IMR-90 (cell line): Measurements from ENCODE around the gene WNT4. TPM values are rescaled to one million over a fixed set of nuclear protein-coding genes. Genes with fewer than 3 reads are reported as not detected.

Source experiments
- ATAC-seq: fragments of 200-7000 bp; cut with Tn5 transposase; 2 replicates; pipeline ENCODE4 v1.9.1; 2020; ENCODE audit warnings: low read depth, mild to moderate bottlenecking, moderate library complexity
- BruUV-seq: library from RNA; stranded (reverse); fragments of 400-500 nt; replicated peaks from 2 replicates; lab custom pipeline; 2021; lab: Mats Ljungman, UMichigan
- CTCF ChIA-PET: fragments of 300-600 bp; formaldehyde crosslinking; extraction: SDS; loops from one replicate; lab custom pipeline; 2021; ENCODE audit warnings: antibody characterized with exemption; lab: Yijun Ruan, JAX
- POLR2A ChIA-PET: fragments of 300-600 bp; sonication (Branson Sonifier 250); formaldehyde crosslinking; loops from one replicate; lab custom pipeline; 2022; ENCODE audit warnings: antibody characterized with exemption; ENCODE audit not compliant: unreplicated experiment; lab: Charles Lee
- DNase-seq: peaks from one replicate; pipeline ENCODE4 v3.0.0; 2013
- H2AFZ ChIP-seq: replicated peaks from 2 replicates; pipeline ENCODE3; 2013; ENCODE audit warnings: low read length, mild to moderate bottlenecking; ENCODE audit not compliant: poor library complexity
- H2AK5ac ChIP-seq: 2 replicates; pipeline ENCODE4 v1.6.1; 2013; ENCODE audit warnings: low read depth, low read length, inconsistent platforms
- H2AK9ac ChIP-seq: replicated peaks from 2 replicates; pipeline ENCODE3; 2013; ENCODE audit warnings: mild to moderate bottlenecking, low read depth, low read length, moderate library complexity; ENCODE audit not compliant: poor library complexity
- H2BK120ac ChIP-seq: 2 replicates; pipeline ENCODE4 v1.6.1; 2013; ENCODE audit warnings: low read depth, low read length, inconsistent platforms
- H2BK15ac ChIP-seq: 3 replicates; pipeline ENCODE4 v1.6.1; 2013; ENCODE audit warnings: low read depth, low read length, inconsistent platforms
- H2BK20ac ChIP-seq: 2 replicates; pipeline ENCODE4 v1.6.1; 2013; ENCODE audit warnings: low read depth, mild to moderate bottlenecking, inconsistent platforms, low read length, moderate library complexity
- H2BK5ac ChIP-seq: 2 replicates; pipeline ENCODE4 v1.6.1; 2013; ENCODE audit warnings: mild to moderate bottlenecking, low read depth, low read length, inconsistent platforms; ENCODE audit not compliant: poor library complexity, severe bottlenecking
- H3K14ac ChIP-seq: replicated peaks from 2 replicates; pipeline ENCODE4 v1.6.1; 2013; ENCODE audit warnings: low read depth, low read length, inconsistent platforms
- H3K18ac ChIP-seq: 2 replicates; pipeline ENCODE4 v1.6.1; 2013; ENCODE audit warnings: low read depth, low read length, control low read depth
- H3K23ac ChIP-seq: 2 replicates; pipeline ENCODE4 v1.6.1; 2013; ENCODE audit warnings: low read depth, low read length, inconsistent platforms
- H3K27ac ChIP-seq: 2 replicates; pipeline ENCODE4 v1.5.1; 2013; ENCODE audit warnings: mild to moderate bottlenecking, control low read depth, low read length; ENCODE audit not compliant: insufficient read depth
- H3K27me3 ChIP-seq: 2 replicates; pipeline ENCODE4 v1.6.1; 2013; ENCODE audit warnings: low read length; ENCODE audit not compliant: control insufficient read depth, insufficient read depth
- H3K36me3 ChIP-seq: 2 replicates; pipeline ENCODE4 v1.6.1; 2013; ENCODE audit warnings: low read length, mixed read lengths; ENCODE audit not compliant: control insufficient read depth, insufficient read depth
- H3K4ac ChIP-seq: 2 replicates; pipeline ENCODE4 v1.6.1; 2013; ENCODE audit warnings: low read depth, low read length, inconsistent platforms
- H3K4me1 ChIP-seq: 2 replicates; pipeline ENCODE4 v1.6.1; 2013; ENCODE audit warnings: low read length, mixed read lengths; ENCODE audit not compliant: control insufficient read depth, insufficient read depth
- H3K4me2 ChIP-seq: 2 replicates; pipeline ENCODE4 v1.6.1; 2013; ENCODE audit warnings: low read depth, mild to moderate bottlenecking, control low read depth, low read length, moderate library complexity
- H3K4me3 ChIP-seq: 2 replicates; pipeline ENCODE4 v1.5.1; 2013; ENCODE audit warnings: low read depth, mild to moderate bottlenecking, control low read depth, low read length, moderate library complexity; ENCODE audit not compliant: insufficient read depth
- H3K56ac ChIP-seq: 2 replicates; pipeline ENCODE4 v1.6.1; 2013; ENCODE audit warnings: low read length, inconsistent platforms; ENCODE audit not compliant: insufficient read depth; ENCODE audit errors: extremely low read depth
- H3K79me1 ChIP-seq, 2 experiments: 2 replicates each; pipeline ENCODE4 v1.6.1; 2013; ENCODE audit warnings: low read length in 2 of 2, inconsistent platforms in 1 of 2, low read depth in 1 of 2
- H3K9ac ChIP-seq: 2 replicates; pipeline ENCODE4 v1.6.1; 2013; ENCODE audit warnings: low read depth, low read length, control low read depth
- H3K9me1 ChIP-seq: 2 replicates; pipeline ENCODE4 v1.6.1; 2013; ENCODE audit warnings: low read length, inconsistent platforms; ENCODE audit not compliant: insufficient read depth
- H3K9me3 ChIP-seq: 2 replicates; pipeline ENCODE4 v1.6.1; 2013; ENCODE audit warnings: low read length; ENCODE audit not compliant: control insufficient read depth, insufficient read depth
- H4K20me1 ChIP-seq: 2 replicates; pipeline ENCODE4 v1.6.1; 2013; ENCODE audit warnings: low read length, inconsistent platforms; ENCODE audit not compliant: insufficient read depth
- H4K5ac ChIP-seq: 2 replicates; pipeline ENCODE4 v1.6.1; 2013; ENCODE audit warnings: mild to moderate bottlenecking, low read depth, low read length, control low read depth
- H4K8ac ChIP-seq, 2 experiments: 2 replicates each; pipeline ENCODE4 v1.6.1; 2013; ENCODE audit warnings: low read depth in 2 of 2, low read length in 2 of 2, control low read depth in 1 of 2, inconsistent platforms in 1 of 2
- H4K91ac ChIP-seq: 2 replicates; pipeline ENCODE4 v1.6.1; 2013; ENCODE audit warnings: low read depth, low read length, inconsistent platforms; ENCODE audit not compliant: insufficient read depth
- BHLHE40 ChIP-seq: fragments of 150-350 bp; IDR thresholded peaks from 2 replicates; pipeline ENCODE4 v1.6.1; 2016; ENCODE audit warnings: mild to moderate bottlenecking, low read depth, low read length
- CEBPB ChIP-seq: IDR thresholded peaks from 2 replicates; pipeline ENCODE4 v1.6.1; 2012; ENCODE audit warnings: low read depth, low read length, improper control_type of control experiment
- CHD1 ChIP-seq: IDR thresholded peaks from 2 replicates; pipeline ENCODE4 v1.6.1; 2012; ENCODE audit warnings: low read depth, low read length, improper control_type of control experiment
- CTCF ChIP-seq: conservative IDR thresholded peaks from 2 replicates; pipeline ENCODE4 v1.5.1; 2012; ENCODE audit warnings: mild to moderate bottlenecking, low read depth, low read length, improper control_type of control experiment
- ELK1 ChIP-seq: fragments of 150-350 bp; IDR thresholded peaks from 2 replicates; pipeline ENCODE4 v1.6.1; 2016; ENCODE audit warnings: low read depth, mild to moderate bottlenecking, low read length, moderate library complexity, borderline replicate concordance
- FOS ChIP-seq: fragments of 150-350 bp; IDR thresholded peaks from 2 replicates; pipeline ENCODE4 v1.6.1; 2016; ENCODE audit warnings: low read depth, low read length
- MAFK ChIP-seq: IDR thresholded peaks from 2 replicates; pipeline ENCODE4 v1.6.1; 2012; ENCODE audit warnings: low read depth, low read length, improper control_type of control experiment
- MAZ ChIP-seq: IDR thresholded peaks from 2 replicates; pipeline ENCODE4 v1.6.1; 2012; ENCODE audit warnings: low read depth, mild to moderate bottlenecking, low read length, improper control_type of control experiment, moderate library complexity, borderline replicate concordance
- MXI1 ChIP-seq: IDR thresholded peaks from 2 replicates; pipeline ENCODE4 v1.6.1; 2012; ENCODE audit warnings: low read depth, mild to moderate bottlenecking, low read length, moderate library complexity, borderline replicate concordance
- NFE2L2 ChIP-seq: fragments of 150-350 bp; IDR thresholded peaks from 2 replicates; pipeline ENCODE4 v1.6.1; 2016; ENCODE audit warnings: low read depth, mild to moderate bottlenecking, low read length
- POLR2A ChIP-seq: IDR thresholded peaks from 2 replicates; pipeline ENCODE4 v1.6.1; 2012; ENCODE audit warnings: mild to moderate bottlenecking, low read depth, low read length
- RAD21 ChIP-seq: IDR thresholded peaks from 2 replicates; pipeline ENCODE4 v1.6.1; 2012; ENCODE audit warnings: low read length, improper control_type of control experiment
- RCOR1 ChIP-seq: IDR thresholded peaks from 2 replicates; pipeline ENCODE4 v1.6.1; 2012; ENCODE audit warnings: mild to moderate bottlenecking, low read length, improper control_type of control experiment; ENCODE audit not compliant: insufficient replicate concordance
- RFX5 ChIP-seq: IDR thresholded peaks from 2 replicates; pipeline ENCODE4 v1.8.0; 2012; ENCODE audit warnings: low read depth, mild to moderate bottlenecking, low read length, moderate library complexity
- SMC3 ChIP-seq: fragments of 150-350 bp; IDR thresholded peaks from 2 replicates; pipeline ENCODE4 v1.6.1; 2016; ENCODE audit warnings: low read depth, mild to moderate bottlenecking, antibody characterized with exemption, low read length, moderate library complexity
- USF2 ChIP-seq: fragments of 150-350 bp; IDR thresholded peaks from 2 replicates; pipeline ENCODE4 v1.6.1; 2017; ENCODE audit warnings: mild to moderate bottlenecking, antibody characterized with exemption, low read length, low read depth
- WGBS, 2 experiments: methylation state at CpG; one replicate each; pipeline versions ENCODE4 v1.1.5 to v1.1.7; 2013; ENCODE audit warnings: missing lambda C conversion rate in 2 of 2; ENCODE audit not compliant: insufficient read length in 1 of 2; ENCODE audit errors: extremely low coverage in 2 of 2; 5-methylcytosine and 5-hydroxymethylcytosine counted together
- dilution Hi-C: fragments of 300-500 bp; cut with HindIII; formaldehyde crosslinking; loops from one replicate; pipeline ENCODE4 v1.14.3; 2018; ENCODE audit warnings: low sequenced_read_pairs; ENCODE audit not compliant: unreplicated experiment
- in situ Hi-C: fragments of 300-500 bp; cut with MboI; formaldehyde crosslinking; loops from 3 replicates; pipeline ENCODE4 v1.14.3; 2019; ENCODE audit warnings: low sequenced_read_pairs, inconsistent platforms, mixed read lengths
- intact Hi-C: fragments of 100-400 bp; cut with micrococcal nuclease; formaldehyde crosslinking; loops from 2 replicates; pipeline ENCODE4 v1.10.0; 2022
- polyA plus RNA-seq, 3 experiments: library from polyadenylated mRNA; depleted of rRNA; stranded (reverse); fragments of >200 nt; gene quantifications; 2 replicates each; pipeline ENCODE4 v1.2.3, GENCODE V29; 2012; ENCODE audit warnings: low replicate concordance in 1 of 3
- total RNA-seq: library from RNA; depleted of rRNA; stranded (reverse); fragments of >200 nt; gene quantifications from 2 replicates; pipeline ENCODE4 v1.2.3, GENCODE V29; 2012

WNT4 gene
- total and polyA plus RNA-seq, 2 of the 4 experiments (the other 2 are of a cell fraction), result not detected

DNA sequence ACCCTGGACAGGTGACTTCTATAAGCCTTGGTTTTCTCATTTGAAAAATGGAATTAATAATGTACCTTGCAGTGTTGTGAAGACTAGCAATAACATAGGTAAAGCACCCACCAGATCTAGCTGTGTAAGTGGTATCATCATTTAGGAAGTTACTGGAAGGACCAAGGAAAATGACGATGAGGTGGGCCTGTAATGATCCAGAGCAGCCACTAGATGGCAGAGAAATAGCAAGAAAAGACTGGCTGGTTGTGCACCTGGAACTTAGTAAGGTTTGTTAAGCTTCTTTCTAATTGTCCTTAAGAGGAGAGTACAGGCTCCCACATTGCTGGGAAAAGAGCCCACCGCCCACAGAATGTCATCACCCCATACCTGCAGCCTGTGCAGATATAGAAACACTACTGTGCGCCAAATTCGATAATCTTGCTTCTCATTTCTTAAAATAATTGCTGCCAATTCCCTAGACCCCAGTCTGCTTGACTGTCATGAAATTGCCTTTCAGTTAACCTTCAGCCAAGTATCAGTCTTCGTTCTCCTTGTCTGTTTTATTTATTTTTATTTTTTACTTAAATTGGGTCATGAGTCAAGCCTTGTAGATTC lies 37.2 kb downstream of the WNT4 start:
- no peak overlapping the region for H4K5ac ChIP-seq
- H3K23ac ChIP-seq, result no peak overlapping the region
- H3K56ac ChIP-seq, result no peak overlapping the region
- no peak overlapping the region for H3K18ac ChIP-seq
- WGBS, 2 experiments, result 50% methylated on average over 2 of the region's 5 CpGs; no CpG with 5 or more reads in 1 of the 2 experiments
- no peak overlapping the region for H2BK15ac ChIP-seq
- no peak overlapping the region for H4K8ac ChIP-seq
- no TSS peak for BruUV-seq
- no peak overlapping the region for H2BK120ac ChIP-seq
- no peak overlapping the region for H3K27ac ChIP-seq
- dilution Hi-C loops (no loop called here), in situ Hi-C loops (loop anchor here (5.0 kb wide), 1 partner anchor 312 kb away; no protein-coding TSS in a partner anchor), intact Hi-C loops (loop anchor here (1.0 to 10.0 kb wide), 3 partner anchors 172 to 539 kb away; partner anchors contain the start of gene C1QC)
- TF ChIP-seq CTCF (peak; percentile 76), RCOR1 (no peak), SMC3 (peak; percentile 80), ELK1 (no peak), USF2 (no peak), NFE2L2 (no peak), MAZ (no peak), FOS (no peak), CEBPB (no peak), RAD21 (peak; percentile 74), RFX5 (no peak), MXI1 (no peak), MAFK (no peak), BHLHE40 (no peak), POLR2A (no peak), CHD1 (no peak)
- no peak overlapping the region for H3K9ac ChIP-seq
- ChIA-PET CTCF (interaction anchor here (1.4 kb wide), 1 partner anchor 10 kb away, joined by 4 read pairs; no protein-coding TSS in a partner anchor), POLR2A (no interaction called here)
- no peaks in the 10 kb centered on the region for H3K27me3 ChIP-seq
- H2BK20ac ChIP-seq, result no peak overlapping the region
- H2AFZ ChIP-seq, result no peak overlapping the region
- H3K4me2 ChIP-seq, result no peak overlapping the region
- H3K36me3 ChIP-seq, result peaks cover 17% of the 10 kb centered on the region
- H4K20me1 ChIP-seq, result peaks cover 86% of the 10 kb centered on the region
- H3K79me1 ChIP-seq, result peaks cover 46 to 83% of the 10 kb centered on the region in 2 experiments
- H3K4ac ChIP-seq, result no peak overlapping the region
- H2AK9ac ChIP-seq, result no peak overlapping the region
- peak; percentile 69 for DNase-seq
- H2BK5ac ChIP-seq, result no peak overlapping the region
- no peak overlapping the region for H3K14ac ChIP-seq
- H4K91ac ChIP-seq, result no peak overlapping the region
- peaks cover 9% of the 10 kb centered on the region for H3K4me1 ChIP-seq
- peaks cover 6% of the 10 kb centered on the region for H3K9me1 ChIP-seq
- H2AK5ac ChIP-seq, result no peak overlapping the region
- no peaks in the 10 kb centered on the region for H3K9me3 ChIP-seq
- H3K4me3 ChIP-seq, result no peak overlapping the region
- ATAC-seq, result peak; percentile 77
